GM12865 (cell line): ENCODE results near the gene DNAH1.

Experiments used
- DNase-seq: peaks from one replicate; pipeline ENCODE4 v3.0.0; 2010; ENCODE audit warnings: low read depth
- H3K4me3 ChIP-seq: 2 replicates; pipeline ENCODE4 v1.5.1; 2011; ENCODE audit warnings: mild to moderate bottlenecking, low read depth, low read length, control low read depth
- TF ChIP-seq, protein P1 (sequence below): IDR thresholded peaks from 2 replicates; pipeline ENCODE4 v1.5.1; 2011; ENCODE audit warnings: low read length, control low read depth, low read depth, inconsistent platforms; ENCODE audit not compliant: insufficient read depth; ENCODE audit errors: missing control alignments

DNAH1 gene

DNA sequence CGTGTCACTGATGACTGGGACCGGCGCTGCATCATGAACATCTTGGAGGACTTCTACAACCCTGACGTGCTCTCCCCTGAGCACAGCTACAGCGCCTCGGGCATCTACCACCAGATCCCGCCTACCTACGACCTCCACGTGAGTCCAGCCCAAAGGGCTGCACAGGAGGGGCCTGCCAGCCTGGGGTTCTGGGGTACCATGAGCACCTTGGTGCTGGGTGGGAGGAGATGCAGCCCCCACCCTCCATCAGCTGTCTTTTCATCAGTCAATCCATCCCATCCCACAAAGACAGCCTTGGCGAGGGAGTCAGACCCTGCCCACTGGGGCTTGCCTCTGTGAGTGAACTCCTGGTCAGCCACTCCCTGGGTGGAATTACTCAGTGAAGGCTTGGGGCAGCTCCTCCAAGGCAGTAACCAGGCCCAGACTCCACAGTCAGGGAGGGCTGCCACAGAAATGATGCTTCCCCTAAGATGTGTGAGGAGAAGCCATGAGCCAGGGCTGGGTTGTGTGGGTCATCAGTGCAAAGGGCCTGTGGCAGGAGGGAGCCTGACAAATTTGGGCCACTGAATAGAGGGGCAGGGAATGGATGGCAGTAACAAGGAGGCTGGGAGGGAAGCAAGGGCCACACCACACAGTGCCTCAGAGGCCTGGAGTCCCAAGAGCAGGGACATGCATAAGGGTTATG, 80.9 kb downstream of the DNAH1 start:
- TF ChIP-seq, protein P1, sequence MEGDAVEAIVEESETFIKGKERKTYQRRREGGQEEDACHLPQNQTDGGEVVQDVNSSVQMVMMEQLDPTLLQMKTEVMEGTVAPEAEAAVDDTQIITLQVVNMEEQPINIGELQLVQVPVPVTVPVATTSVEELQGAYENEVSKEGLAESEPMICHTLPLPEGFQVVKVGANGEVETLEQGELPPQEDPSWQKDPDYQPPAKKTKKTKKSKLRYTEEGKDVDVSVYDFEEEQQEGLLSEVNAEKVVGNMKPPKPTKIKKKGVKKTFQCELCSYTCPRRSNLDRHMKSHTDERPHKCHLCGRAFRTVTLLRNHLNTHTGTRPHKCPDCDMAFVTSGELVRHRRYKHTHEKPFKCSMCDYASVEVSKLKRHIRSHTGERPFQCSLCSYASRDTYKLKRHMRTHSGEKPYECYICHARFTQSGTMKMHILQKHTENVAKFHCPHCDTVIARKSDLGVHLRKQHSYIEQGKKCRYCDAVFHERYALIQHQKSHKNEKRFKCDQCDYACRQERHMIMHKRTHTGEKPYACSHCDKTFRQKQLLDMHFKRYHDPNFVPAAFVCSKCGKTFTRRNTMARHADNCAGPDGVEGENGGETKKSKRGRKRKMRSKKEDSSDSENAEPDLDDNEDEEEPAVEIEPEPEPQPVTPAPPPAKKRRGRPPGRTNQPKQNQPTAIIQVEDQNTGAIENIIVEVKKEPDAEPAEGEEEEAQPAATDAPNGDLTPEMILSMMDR: no peak
- no peak for DNase-seq
- H3K4me3 ChIP-seq: no peak overlapping the region

DNA sequence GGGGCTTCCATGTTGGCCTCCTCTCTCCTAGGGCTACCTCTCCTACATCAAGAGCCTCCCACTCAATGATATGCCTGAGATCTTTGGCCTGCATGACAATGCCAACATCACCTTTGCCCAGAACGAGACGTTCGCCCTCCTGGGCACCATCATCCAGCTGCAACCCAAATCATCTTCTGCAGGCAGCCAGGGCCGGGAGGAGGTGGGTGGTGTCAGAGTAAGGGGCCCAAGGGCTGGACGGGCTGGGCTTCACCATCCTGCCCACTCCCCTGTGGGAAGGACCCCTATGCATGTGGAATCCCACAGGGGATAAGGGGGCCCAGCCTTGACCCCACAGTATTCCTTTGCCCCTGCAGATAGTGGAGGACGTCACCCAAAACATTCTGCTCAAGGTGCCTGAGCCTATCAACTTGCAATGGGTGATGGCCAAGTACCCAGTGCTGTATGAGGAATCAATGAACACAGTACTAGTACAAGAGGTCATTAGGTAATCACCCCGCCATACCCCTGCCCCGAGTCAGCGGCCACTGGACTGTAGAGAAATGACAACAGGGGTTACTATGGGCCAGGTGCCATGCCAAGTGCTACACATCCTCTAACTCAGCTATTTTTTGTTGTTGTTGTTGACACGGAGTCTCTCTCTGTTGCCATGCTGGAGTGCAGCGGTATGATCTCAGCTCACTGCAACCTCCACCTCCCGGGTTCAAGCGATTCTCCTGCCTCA, 81.7 kb downstream of the DNAH1 start:
- DNase-seq: no peak
- TF ChIP-seq, protein P1: no peak
- no peak overlapping the region for H3K4me3 ChIP-seq

DNA sequence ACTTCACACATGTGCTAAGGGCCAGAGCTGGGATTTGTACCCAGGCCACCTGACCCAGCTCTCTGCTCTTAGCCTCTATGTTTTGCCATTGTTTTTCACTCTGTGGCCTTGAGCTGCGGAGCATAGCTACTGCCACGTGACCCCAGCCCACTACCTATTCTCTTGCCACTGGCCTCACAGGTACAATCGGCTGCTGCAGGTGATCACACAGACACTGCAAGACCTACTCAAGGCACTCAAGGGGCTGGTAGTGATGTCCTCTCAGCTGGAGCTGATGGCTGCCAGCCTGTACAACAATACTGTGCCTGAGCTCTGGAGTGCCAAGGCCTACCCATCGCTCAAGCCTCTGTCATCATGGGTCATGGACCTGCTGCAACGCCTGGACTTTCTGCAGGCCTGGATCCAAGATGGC, 82.6 kb downstream of the DNAH1 start:
- DNase-seq: no peak

DNA sequence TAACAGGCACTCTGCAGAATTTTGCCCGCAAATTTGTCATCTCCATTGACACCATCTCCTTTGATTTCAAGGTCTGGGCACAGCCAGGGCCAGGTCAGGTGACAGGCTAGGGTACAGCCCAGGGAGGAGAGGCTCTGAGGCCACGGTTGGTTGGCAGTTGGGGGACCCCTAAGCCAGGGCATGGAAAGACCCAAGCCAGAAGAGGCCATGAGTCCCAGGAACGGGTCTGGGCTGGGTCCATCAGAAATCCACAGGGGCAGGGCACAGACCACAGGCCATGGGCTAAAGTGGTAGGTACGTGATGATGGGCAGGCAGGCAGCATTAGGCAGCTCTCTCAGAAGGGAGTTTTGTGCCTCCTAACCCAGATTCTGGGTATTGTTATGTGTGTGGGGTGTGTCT, 83.0 kb downstream of the DNAH1 start:
- no peak for DNase-seq
- H3K4me3 ChIP-seq: no peak overlapping the region
- TF ChIP-seq, protein P1: no peak

More for the DNA sequence above, 82.6 kb downstream of the DNAH1 start:
- H3K4me3 ChIP-seq: no peak overlapping the region
- TF ChIP-seq, protein P1: no peak

DNA sequence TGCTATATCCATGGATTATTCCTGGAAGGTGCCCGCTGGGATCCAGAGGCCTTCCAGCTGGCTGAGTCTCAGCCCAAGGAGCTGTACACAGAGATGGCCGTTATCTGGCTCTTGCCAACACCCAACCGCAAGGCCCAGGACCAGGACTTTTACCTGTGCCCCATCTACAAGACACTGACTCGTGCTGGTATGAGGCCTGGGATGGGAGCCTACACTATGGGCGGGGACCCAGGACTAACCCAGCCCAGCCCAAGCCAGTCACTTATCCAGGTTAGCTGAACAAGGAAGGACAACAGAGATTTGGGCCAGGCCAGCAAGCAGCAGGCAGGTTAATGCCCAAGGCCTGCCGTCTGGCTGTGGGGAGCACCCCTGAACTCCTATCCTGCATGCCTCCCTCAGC, 83.5 kb downstream of the DNAH1 start:
- TF ChIP-seq, protein P1: no peak
- H3K4me3 ChIP-seq: no peak overlapping the region
- no peak for DNase-seq

DNA sequence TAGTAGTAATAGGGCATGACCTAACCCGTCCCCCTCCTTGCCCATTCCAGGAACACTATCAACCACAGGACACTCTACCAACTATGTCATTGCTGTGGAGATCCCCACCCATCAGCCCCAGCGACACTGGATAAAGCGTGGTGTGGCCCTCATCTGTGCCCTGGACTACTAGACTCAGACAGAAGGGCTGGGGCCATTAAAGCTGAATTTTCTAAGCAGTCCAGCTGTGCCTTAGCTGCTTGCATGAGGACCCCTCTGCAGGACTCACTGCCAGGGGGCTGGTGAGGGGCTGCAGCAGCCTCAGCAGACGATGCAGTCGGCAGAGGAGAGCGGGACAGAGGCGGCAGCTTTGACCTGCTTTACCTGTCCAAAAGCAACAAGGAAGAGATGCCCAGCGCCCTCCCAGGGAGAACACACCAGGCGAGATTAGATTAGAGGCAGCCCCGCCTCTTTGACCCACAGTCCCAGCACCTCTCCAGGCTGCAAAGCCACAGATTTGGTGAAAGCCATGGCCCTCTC, 84.2 kb downstream of the DNAH1 start:
- H3K4me3 ChIP-seq: no peak overlapping the region
- TF ChIP-seq, protein P1: no peak
- no peak for DNase-seq
